Stimulated activated CD8-positive, alpha-beta memory T cell treated with anti-CD3 and anti-CD28 coated beads, Interleukin-7, amount 100 ng/mL, for 24 hours (primary cell): Measurements from ENCODE around the gene THRB.

Source experiments
- DNase-seq: peaks from one replicate; pipeline ENCODE4 v3.0.0-alpha.2; 2020; ENCODE audit warnings: low read depth

THRB gene

DNA sequence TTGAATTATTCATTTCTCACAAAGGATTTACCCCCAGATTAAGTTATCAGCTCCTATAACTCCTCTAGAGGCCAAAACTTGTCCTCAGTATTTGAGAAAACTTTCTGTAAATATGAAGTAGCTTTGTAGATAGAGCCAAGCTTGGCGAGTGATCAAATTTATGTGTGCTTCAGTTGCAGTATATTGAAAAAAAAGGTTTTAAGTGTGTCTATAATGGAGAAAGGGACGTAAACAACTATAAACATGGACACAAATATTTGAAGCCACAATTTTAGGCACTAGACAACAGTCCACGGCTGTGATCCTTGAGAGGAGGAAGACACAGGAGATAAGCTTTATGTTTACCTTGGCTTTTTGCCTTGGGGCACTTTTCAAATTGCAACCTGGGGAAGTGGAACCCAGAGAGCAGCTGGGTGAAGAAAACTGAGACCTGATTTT lies 118.7 kb downstream of the THRB start:
- DNase-seq = no peak

- DNase-seq = no peak
Measured at GRCh38 chr3:24374801-24375200, 119.8 kb downstream of the THRB start.

DNA sequence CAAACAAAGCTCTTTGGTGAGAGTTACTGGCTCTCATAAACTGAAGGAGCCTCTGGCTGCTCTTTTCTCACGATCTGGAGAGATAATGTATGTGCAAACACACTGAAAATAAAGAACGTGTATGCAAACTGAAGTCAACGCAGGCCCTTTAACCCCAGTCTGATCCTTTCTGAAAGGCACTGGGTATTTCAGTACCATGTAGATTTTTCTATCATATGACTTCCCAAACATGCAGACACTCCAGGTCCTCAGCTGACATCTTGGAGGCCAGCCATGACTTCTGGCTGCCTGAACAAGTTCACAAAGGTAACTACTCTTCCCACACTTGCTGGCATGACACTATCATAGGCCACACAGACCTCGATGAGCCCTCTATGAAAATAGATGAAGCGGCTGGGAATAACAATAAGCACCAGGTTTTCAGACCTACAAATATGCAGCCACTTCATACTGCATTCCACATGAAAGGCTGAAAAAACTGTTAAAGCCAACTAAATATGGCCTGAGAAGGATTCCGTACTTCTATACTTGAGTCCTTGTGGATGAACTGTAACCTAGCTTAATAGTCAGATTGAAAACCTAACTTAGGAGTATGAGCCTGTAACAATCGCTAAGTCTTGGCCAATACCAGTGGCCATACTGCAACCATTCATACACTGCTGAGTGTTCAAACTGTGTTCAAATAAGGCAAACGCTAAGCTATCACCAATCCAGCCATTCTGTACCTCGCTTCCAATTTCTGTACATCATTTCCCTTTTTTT lies 121.3 kb downstream of the THRB start:
- no peak for DNase-seq

DNA sequence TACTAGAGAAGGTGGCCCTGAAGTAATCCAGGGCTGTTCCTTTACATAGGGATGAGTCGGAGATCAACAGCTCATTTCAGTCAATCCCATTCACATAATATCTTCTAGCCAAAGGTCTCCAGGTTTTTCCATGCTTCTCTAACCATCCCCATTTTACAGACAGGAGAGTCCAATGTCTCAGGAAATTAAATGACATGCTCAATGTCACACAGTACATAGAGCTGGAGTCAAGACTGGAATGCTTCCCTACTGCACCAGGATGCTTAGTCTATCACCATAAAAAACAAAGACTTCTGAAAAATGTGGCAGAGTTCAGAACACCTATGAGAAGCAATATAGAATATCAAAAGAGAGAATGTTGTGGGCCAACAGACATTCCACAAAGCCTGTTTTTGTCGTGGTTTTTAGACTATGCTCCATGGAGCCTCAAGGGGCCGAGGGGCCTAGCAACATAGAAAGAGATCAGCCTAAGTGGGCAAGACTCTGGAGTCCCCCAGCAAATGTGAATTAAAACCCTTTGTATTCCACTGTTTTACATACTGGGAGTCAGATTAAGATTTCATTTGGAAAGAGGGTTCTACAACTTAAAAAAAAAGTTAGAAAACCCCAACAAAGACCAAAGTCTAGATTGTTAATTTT lies 122.0 kb downstream of the THRB start:
- DNase-seq = no peak

GRCh38 chr3:24370352-24371090 lies 124.1 kb downstream of the THRB start:
- no peak for DNase-seq

- no peak for DNase-seq
Measured at GRCh38 chr3:24368605-24369004, 126.0 kb downstream of the THRB start.

DNA sequence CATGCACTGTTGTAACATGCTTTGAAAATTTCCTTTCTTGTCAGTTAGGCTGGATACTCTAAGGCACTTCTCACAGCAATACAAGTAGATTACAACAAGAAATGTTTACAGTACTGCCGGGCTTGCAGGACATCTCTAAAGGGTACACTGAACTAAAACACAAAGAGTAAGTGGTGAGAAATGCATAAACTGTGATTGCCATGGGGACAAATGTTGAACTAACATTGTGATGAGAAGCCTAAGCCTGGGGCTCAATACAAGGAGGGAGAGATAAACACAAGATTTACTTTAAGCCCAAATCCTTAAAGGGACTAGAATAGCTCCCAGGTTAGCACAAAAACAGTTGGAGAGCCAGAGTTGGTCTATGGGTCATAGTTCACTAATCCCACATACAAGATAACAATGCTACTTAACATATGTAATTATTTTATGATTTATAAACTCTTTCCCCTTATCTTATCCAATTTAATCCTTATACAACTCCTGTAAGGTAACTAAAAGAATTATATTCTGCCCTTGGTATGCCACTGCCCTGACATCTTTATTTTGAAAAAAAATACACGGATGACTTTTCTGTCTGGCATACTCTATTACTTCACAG lies 126.9 kb downstream of the THRB start:
- no peak for DNase-seq

DNA sequence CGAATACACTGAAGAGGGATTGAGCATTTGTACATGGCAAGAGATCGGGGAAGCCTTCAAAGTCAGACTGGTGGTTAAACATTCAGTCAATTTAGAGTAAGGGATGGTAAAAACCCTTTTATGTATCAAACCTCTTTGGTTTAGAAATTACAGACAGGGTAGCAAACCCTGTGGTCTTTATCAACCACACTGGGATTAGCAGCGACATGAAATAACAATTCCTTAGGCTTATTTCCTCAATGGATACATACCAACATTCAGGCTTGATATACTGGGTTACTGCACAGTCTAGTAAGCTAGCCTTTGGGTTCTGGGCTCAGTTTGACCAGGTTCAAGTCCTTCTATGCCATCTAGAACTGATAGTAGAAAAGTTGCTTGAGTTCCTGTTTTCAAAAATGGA lies 127.4 kb downstream of the THRB start:
- no peak for DNase-seq

DNA sequence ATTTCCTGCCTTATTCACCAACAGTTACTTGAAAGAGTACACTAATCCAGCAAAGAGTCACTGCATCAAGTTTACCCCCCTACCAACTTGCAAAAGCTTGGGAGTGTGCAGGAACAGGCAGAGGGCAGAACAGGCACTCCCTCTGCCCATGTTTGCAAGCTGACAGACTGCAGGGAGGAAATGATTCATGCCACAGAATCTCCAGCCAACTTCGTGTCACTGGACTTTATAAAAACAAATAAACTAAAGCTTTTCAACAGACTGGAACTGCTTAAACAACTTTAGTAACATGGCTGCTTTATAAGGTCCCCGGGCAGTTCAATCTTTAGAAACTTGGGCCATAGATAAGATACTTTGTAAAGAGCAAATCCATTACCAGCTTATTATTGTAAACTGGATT lies 129.5 kb downstream of the THRB start:
- no peak for DNase-seq

GRCh38 chr3:24364359-24364758 lies 130.3 kb downstream of the THRB start:
- no peak for DNase-seq

GRCh38 chr3:24363242-24363641 lies 131.4 kb downstream of the THRB start:
- DNase-seq = no peak

DNA sequence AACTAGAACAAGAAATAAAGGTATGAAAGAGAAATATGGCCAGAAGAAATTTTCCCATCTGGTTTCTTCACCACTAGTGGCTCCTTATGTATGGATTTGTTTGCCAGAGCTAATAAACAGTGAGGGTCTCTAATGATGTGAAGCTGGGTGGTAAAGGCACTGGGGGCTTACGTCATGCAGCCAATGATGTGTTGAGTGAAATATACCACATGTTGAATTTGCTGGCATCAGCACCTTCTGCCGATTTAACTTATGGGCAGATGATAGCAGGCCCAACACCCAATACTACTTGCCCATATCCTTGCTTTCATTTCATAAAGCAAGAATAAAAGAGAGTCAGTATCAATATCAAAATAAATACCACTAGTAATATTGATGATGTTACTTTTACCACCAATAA lies 133.0 kb downstream of the THRB start:
- DNase-seq = no peak

DNA sequence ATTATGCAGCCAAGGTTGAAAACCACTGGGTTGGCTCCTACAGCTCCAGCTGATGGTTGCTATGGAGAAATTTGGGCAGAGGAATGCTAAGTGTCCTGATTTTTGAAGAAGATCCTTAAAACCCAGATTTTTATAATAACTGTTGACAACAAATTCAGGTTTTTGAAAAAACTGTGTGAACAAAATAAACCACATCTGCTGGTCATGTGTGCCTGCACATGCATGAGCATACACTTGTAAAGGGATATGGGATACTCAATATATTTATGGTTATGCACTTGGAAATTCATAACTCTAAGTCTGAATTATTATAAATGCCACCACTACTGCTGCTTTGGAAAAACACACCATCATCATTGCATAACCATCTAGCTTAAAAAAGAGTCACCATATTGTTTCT lies 133.7 kb downstream of the THRB start:
- DNase-seq = no peak

DNA sequence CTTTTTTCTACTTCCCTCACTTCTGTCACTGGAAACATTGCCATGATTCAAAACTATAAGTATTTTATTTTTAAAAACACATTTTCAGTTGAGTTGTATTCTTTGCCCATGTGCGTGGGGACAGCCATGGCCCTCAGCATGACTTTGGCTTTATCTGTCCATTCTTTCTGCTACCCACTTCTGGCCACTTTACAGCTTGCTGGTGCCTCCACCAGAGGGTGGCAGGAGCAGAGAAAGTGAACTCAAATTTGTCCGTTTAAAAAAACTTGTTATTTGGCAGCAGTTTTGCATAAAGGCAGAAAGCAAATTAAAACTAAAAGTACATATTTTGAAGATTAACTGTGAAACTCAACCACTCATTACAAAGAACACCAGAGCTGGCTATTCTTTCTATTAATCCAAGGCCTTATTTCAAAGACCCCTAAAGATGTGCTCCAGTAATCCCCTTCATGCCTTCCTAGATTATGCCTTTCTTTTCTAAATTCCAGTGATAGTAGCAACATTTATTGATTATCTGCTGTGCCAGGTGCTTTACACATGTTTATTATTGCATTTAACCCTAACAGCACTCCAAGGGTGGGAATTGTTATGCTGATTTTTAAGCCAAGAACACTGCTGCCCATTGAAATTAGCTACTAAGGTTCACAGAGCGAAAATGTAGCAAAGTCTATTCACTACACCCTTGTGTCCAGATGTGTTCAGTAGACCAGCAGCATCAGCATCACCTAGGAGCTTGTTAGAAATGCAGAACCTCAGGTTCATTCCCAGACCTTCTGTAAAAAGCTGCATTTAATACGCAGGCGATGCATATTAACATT lies 134.8 kb downstream of the THRB start:
- DNase-seq = no peak

- no peak for DNase-seq
Measured at GRCh38 chr3:24359102-24359501, 135.5 kb downstream of the THRB start.

GRCh38 chr3:24357635-24358034 lies 137.0 kb downstream of the THRB start:
- no peak for DNase-seq

DNA sequence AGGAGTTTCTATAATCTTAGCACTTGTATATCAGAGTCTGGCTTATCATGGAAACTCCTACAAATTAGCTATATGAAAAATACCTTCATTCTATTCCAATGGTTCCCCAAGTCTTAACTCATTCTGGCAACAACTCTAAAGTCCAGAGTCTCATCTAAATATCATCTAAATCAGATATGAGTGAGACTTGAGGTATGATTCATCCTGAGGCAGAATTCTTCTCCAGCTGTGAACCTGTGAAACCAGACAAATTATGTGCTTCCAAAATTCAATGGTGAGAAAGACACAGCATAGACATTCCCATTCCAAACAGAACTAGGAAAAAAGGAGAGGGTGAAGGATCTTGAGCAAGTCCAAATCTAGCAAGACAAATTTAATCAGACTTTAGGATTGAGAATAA lies 138.8 kb downstream of the THRB start:
- DNase-seq = no peak

GRCh38 chr3:24354230-24354629 lies 140.4 kb downstream of the THRB start:
- no peak for DNase-seq

DNA sequence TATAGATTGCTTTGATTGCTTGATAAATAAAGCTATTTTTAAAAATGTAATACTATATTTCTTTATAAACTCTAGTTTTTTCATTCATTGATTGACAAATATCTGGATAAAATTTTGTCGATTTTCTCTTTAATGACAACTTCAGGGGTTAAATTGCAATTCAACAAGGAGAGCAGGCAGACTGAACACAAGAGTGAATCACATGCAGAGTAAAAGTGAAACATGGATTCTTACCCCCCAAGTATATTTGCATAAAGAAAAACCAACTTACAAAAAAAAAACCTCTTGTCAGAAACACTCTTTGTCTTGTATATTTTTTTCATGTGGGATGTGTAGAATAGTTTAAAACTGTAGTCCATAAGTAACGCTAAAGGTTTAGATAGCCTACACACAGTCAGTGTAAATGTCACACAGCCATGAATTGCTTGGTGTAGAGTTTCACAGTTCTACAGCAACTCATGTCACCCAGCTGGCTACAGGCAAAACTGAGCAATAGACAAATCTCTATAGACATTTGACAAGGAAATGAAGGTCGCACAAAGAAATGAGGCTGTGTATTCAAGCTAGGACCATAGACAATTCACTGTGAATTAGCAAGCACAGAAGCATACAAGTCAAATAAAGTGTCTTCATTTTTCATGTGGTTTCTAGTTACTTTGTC lies 141.6 kb downstream of the THRB start:
- DNase-seq = no peak

- DNase-seq = no peak
Measured at GRCh38 chr3:24351779-24352469, 142.7 kb downstream of the THRB start.
